Retinal pigment epithelial cell (primary cell): ENCODE data around the gene S100A3.

Experiments
- DNase-seq: peaks from one replicate; pipeline ENCODE4 v3.0.0-alpha.2; 2010; ENCODE audit warnings: low read depth
- H3K4me3 ChIP-seq: 2 replicates; pipeline ENCODE4 v1.5.1; 2011; ENCODE audit warnings: mild to moderate bottlenecking, low read length, control low read depth, moderate library complexity
- TF ChIP-seq, protein P1 (sequence below): conservative IDR thresholded peaks from 2 replicates; pipeline ENCODE4 v1.5.1; 2011; ENCODE audit warnings: low read depth, low read length, control low read depth, inconsistent platforms

S100A3 gene

DNA sequence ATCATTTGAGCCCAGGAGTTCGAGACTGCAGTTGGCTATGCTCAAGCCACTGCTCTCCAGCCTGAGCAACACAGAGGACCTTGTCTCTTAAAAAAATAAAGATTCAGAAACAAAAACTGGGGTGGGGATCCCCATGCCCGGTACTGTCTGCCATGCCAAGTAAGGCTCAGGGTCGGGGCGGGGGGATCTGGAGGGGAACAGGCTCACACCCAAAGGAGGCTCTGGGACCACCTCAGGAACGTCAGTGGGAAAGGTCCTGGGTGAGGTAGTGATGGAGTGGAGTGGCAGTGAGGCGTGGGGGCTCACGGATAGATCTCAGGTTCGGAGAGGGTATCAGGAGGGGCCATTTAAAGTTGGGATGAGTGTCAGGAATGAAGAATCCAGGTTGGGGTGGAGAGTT lies 2.7 kb downstream of the S100A3 start:
- DNase-seq: no peak
- TF ChIP-seq, protein P1, sequence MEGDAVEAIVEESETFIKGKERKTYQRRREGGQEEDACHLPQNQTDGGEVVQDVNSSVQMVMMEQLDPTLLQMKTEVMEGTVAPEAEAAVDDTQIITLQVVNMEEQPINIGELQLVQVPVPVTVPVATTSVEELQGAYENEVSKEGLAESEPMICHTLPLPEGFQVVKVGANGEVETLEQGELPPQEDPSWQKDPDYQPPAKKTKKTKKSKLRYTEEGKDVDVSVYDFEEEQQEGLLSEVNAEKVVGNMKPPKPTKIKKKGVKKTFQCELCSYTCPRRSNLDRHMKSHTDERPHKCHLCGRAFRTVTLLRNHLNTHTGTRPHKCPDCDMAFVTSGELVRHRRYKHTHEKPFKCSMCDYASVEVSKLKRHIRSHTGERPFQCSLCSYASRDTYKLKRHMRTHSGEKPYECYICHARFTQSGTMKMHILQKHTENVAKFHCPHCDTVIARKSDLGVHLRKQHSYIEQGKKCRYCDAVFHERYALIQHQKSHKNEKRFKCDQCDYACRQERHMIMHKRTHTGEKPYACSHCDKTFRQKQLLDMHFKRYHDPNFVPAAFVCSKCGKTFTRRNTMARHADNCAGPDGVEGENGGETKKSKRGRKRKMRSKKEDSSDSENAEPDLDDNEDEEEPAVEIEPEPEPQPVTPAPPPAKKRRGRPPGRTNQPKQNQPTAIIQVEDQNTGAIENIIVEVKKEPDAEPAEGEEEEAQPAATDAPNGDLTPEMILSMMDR: no peak
- H3K4me3 ChIP-seq: no peak overlapping the region

DNA sequence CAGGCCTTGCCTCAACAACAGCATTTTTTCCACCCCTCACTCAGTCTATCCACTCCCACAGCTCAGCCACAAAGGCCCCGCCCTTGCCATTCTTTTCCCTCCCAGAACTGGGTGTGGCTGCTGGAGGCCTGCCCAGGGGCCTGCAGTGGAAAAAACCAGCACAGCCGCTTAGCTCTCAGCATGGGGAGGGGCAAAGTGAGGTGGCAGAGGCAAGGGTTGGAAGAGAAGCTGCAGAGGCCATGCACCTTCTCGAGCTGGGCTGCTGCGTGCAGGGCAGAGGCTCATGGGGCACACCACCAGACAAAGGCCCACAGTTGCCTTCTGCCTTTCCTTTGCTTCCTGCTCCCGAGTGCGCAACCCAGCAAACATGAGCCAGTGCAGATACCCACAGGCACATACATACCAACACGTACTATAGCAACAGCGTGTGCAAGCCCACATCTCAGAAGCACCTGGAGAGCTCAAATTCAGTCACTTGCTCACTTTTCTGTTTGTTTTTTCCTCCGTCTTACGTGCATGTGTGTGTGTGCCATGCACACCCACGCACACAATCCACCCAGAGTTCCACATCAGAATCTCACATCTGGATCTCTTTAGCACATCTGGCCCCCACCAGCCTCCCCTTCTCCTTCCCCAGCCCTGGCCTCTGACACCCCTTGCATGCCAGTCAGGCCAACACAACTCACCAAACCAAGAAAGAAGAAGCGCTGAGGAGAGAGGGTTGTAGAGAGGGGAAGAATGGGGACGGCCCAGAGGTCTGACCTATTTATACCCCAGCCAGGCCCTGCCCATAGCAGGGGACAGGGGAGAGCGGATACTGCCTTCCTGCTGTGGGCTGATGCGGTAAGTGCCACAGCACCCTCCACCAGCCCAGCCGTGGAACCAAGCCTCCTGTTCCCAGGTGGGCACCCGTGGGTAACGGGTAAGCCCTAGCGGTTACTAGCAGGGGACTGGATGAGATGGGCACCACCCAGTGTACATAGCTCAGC lies 3.7 kb downstream of the S100A3 start, which contains the start of gene S100A4:
S100A4 (minus strand) TSS at position 740 of the 989 bp plus-strand sequence. CDS start 1,012 bp downstream, outside the sequence.
- H3K4me3 ChIP-seq: no peak within 1 kb of the TSS
- TF ChIP-seq, protein P1: no peak
- peak; percentile 84 for DNase-seq

DNA sequence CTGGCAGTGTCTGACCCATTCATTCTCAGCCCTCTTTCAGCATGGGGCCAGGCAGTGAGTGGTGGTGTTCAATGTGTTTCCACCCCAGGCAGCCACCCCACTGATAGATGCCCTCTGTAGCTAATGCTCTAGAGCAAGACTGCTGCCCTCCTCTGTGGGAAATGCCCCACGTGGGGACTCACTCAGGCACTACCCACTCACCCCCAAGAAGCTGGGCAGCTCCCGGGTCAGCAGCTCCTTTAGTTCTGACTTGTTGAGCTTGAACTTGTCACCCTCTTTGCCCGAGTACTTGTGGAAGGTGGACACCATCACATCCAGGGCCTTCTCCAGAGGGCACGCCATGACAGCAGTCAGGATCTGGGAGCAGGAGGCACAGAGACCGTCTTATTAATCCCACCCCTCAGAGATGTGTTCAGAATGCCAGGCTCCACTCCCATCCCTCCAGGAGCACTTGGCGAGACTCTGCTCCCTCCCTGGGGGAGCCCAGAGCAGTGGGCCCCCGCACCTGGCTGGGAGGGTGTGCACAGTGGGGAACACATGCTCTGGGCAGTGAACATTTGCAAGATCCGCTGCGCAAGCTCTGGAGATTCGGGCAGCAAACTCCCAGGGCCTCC lies 4.5 kb downstream of the S100A3 start:
- no peak overlapping the region for H3K4me3 ChIP-seq
- TF ChIP-seq, protein P1: no peak
- DNase-seq: no peak

DNA sequence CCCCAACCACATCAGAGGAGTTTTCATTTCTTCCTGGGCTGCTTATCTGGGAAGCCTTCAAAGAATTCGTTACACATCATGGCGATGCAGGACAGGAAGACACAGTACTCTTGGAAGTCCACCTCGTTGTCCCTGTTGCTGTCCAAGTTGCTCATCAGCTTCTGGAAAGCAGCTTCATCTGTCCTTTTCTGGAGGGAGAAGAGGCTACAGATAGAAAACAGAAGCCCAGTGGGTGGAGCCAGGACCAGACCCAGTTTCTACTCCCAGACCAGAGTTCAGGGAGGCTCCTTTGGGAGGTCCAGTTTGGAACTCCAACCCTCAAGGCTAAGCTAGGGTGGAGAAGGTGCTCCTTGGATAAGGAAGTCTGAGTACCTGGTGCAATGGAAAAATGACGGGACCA lies 5.3 kb downstream of the S100A3 start:
- TF ChIP-seq, protein P1: no peak
- no peak overlapping the region for H3K4me3 ChIP-seq
- DNase-seq: no peak

DNA sequence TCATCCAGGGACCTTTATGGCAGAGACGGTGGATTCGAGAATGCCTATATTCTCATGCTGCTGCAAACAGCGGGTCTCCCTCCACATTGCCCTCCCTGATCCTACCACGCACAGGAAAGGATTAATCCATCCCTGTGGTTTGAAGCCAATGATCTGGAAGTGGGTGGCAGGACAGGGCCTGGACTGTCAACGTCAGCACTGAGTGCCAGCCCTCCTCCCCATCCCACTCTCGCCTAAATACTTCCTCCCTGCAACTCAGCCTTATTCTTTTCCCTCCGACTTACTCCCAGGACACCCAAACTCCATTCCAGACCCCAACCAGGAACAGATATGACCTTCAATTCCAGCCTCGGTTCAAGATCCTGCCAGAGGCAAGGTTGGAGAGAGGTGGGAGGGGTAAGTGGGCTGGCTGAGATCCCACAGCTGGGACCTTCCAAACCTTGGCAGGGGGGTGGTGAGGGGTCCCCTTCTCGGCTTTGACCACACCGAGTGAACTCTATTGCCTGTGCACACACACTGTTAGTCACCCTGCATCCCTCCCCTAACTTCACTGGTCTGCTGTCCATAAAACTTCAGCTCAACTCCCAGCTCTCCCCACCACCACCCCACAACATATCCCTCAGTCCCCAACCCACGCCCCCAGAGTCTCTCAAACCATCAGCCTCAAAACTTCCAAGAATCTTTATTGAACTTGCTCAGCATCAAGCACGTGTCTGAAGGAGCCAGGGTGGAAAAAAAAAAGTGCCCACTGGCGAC lies 5.9 kb downstream of the S100A3 start:
- no peak overlapping the region for H3K4me3 ChIP-seq
- no peak for DNase-seq

More for the DNA sequence above, 5.9 kb downstream of the S100A3 start:
- TF ChIP-seq, protein P1: no peak
